HCT116 (cell line): ENCODE data around the gene PIGQ. TPM values are rescaled to one million over a fixed set of nuclear protein-coding genes. Genes with fewer than 3 reads are reported as not detected.

ENCODE experiments used
- ATAC-seq: fragments of 200-7000 bp; cut with Tn5 transposase; 2 replicates; pipeline ENCODE4 v1.9.1; 2020; ENCODE audit warnings: mild to moderate bottlenecking, moderate library complexity
- BruUV-seq: library from RNA; stranded (reverse); fragments of 400-500 nt; replicated peaks from 2 replicates; lab custom pipeline; 2021; lab: Mats Ljungman, UMichigan
- CTCF ChIA-PET: fragments of 300-600 bp; sonication (Branson Sonifier 250); formaldehyde crosslinking; loops from one replicate; lab custom pipeline; 2021; ENCODE audit warnings: antibody characterized with exemption; lab: Charles Lee
- POLR2A ChIA-PET: fragments of 300-600, 350-600 bp; sonication (Branson Sonifier 250); formaldehyde crosslinking; loops from one replicate; lab custom pipeline; 2021; ENCODE audit warnings: antibody characterized with exemption; lab: Charles Lee
- RAD21 ChIA-PET, 2 experiments: fragments of 300-600 bp; sonication (Branson Sonifier 250); formaldehyde crosslinking; loops; one replicate each; lab custom pipeline; 2023; ENCODE audit warnings: low total read pairs in 2 of 2; ENCODE audit not compliant: uncharacterized antibody in 2 of 2, unreplicated experiment in 2 of 2, low non-redundant PET in 1 of 2; lab: Charles Lee
- DNase-seq: peaks from one replicate; pipeline ENCODE4 v3.0.0-alpha.2; 2010; ENCODE audit warnings: low read depth, low spot score
- H2AFZ ChIP-seq: fragments of 200-600 bp; shearing (Covaris generic), sonication (generic); 2 replicates; pipeline ENCODE4 v1.6.1; 2017; ENCODE audit warnings: low read depth, mixed run types, mixed read lengths, antibody characterized with exemption, low read length; ENCODE audit not compliant: poor library complexity, severe bottlenecking
- H3K27ac ChIP-seq: 2 replicates; pipeline ENCODE4 v1.5.1; 2012; ENCODE audit warnings: low read depth, low read length
- H3K27me3 ChIP-seq: fragments of 200-600 bp; sonication (generic); 2 replicates; pipeline ENCODE4 v1.6.1; 2016; ENCODE audit warnings: mixed run types, low read length, mixed read lengths; ENCODE audit not compliant: insufficient read depth
- H3K36me3 ChIP-seq, 2 experiments: fragments of 200-500 bp in 1 of 2; fragments of 200-600 bp in 1 of 2; sonication (Bioruptor generic) in 1 of 2; sonication (generic) in 1 of 2; 2 replicates each; pipeline versions ENCODE4 v1.5.1 to v1.6.1; 2014 to 2016; ENCODE audit warnings: low read length in 2 of 2, inconsistent platforms in 1 of 2, mixed read lengths in 1 of 2, mixed run types in 1 of 2; ENCODE audit not compliant: insufficient read depth in 2 of 2, control insufficient read depth in 1 of 2
- H3K4me1 ChIP-seq, 2 experiments: fragments of 200-600 bp in 1 of 2; sonication (generic) in 1 of 2; 2 replicates each; pipeline versions ENCODE4 v1.5.1 to v1.6.1; 2012 to 2017; ENCODE audit warnings: low read length in 2 of 2, inconsistent platforms in 1 of 2, mild to moderate bottlenecking in 1 of 2, mixed read lengths in 1 of 2, mixed run types in 1 of 2, moderate library complexity in 1 of 2; ENCODE audit not compliant: insufficient read depth in 2 of 2, control insufficient read depth in 1 of 2
- H3K4me2 ChIP-seq: fragments of 200-600 bp; sonication (generic); 2 replicates; pipeline ENCODE4 v1.6.1; 2017; ENCODE audit warnings: mixed run types, low read length, mixed read lengths
- H3K4me3 ChIP-seq, 2 experiments: fragments of 200-600 bp in 1 of 2; sonication (generic) in 1 of 2; replicated peaks in 1 of 2; 2 replicates each; pipeline ENCODE4 v1.5.1; 2011 to 2016; ENCODE audit warnings: low read length in 2 of 2, control low read depth in 1 of 2, low read depth in 1 of 2, mild to moderate bottlenecking in 1 of 2, mixed read lengths in 1 of 2, mixed run types in 1 of 2
- H3K79me2 ChIP-seq: fragments of 200-600 bp; sonication (generic); 2 replicates; pipeline ENCODE4 v1.6.1; 2017; ENCODE audit warnings: mild to moderate bottlenecking, mixed run types, low read length, moderate library complexity, mixed read lengths; ENCODE audit not compliant: insufficient read depth
- H3K9ac ChIP-seq: fragments of 200-600 bp; sonication (generic); 2 replicates; pipeline ENCODE4 v1.6.1; 2016; ENCODE audit warnings: low read length, mixed read lengths
- H3K9me2 ChIP-seq: fragments of 200-600 bp; sonication (generic), shearing (Covaris generic); 2 replicates; pipeline ENCODE4 v1.6.1; 2017; ENCODE audit warnings: mixed run types, mild to moderate bottlenecking, moderate library complexity; ENCODE audit not compliant: insufficient read depth
- H3K9me3 ChIP-seq, 2 experiments: fragments of 200-500 bp in 1 of 2; fragments of 200-600 bp in 1 of 2; sonication (Bioruptor generic) in 1 of 2; sonication (generic) in 1 of 2; 2 replicates each; pipeline ENCODE4 v1.6.1; 2014 to 2017; ENCODE audit warnings: low read length in 2 of 2, mixed read lengths in 2 of 2, inconsistent platforms in 1 of 2, low read depth in 1 of 2, mild to moderate bottlenecking in 1 of 2, mixed run types in 1 of 2, moderate library complexity in 1 of 2; ENCODE audit not compliant: control insufficient read depth in 1 of 2, insufficient read depth in 1 of 2
- H4K20me1 ChIP-seq: fragments of 200-600 bp; sonication (generic), shearing (Covaris generic); 2 replicates; pipeline ENCODE4 v1.6.1; 2017; ENCODE audit warnings: mixed run types, mild to moderate bottlenecking, moderate library complexity; ENCODE audit not compliant: insufficient read depth
- CBX3 ChIP-seq: IDR thresholded peaks from 2 replicates; pipeline ENCODE4 v1.6.1; 2012; ENCODE audit warnings: low read depth
- EGR1 ChIP-seq: IDR thresholded peaks from 2 replicates; pipeline ENCODE4 v1.6.1; 2012; ENCODE audit warnings: low read depth
- EZH2 ChIP-seq: fragments of 200-600 bp; sonication (generic); IDR thresholded peaks from 2 replicates; pipeline ENCODE4 v1.6.1; 2017; ENCODE audit warnings: antibody characterized with exemption, mixed run types
- EZH2phosphoT487 ChIP-seq: fragments of 200-600 bp; IDR thresholded peaks from 2 replicates; pipeline ENCODE4 v1.6.1; 2018; ENCODE audit warnings: antibody characterized with exemption, borderline replicate concordance
- JUND ChIP-seq: IDR thresholded peaks from 2 replicates; pipeline ENCODE4 v1.6.1; 2012
- POLR2A ChIP-seq: IDR thresholded peaks from 2 replicates; pipeline ENCODE4 v1.7.0; 2011; ENCODE audit warnings: borderline replicate concordance; ENCODE audit not compliant: insufficient read depth, insufficient read length; ENCODE audit errors: extremely low read depth
- POLR2AphosphoS5 ChIP-seq: IDR thresholded peaks from 2 replicates; pipeline ENCODE4 v1.6.1; 2011; ENCODE audit warnings: mild to moderate bottlenecking, low read depth, low read length, moderate library complexity
- RAD21 ChIP-seq: IDR thresholded peaks from 2 replicates; pipeline ENCODE4 v1.6.1; 2012; ENCODE audit warnings: low read depth, mild to moderate bottlenecking
- SIN3A ChIP-seq: IDR thresholded peaks from 2 replicates; pipeline ENCODE4 v1.6.1; 2012; ENCODE audit warnings: low read depth
- SP1 ChIP-seq: IDR thresholded peaks from 2 replicates; pipeline ENCODE4 v1.6.1; 2012; ENCODE audit warnings: low read depth
- SRF ChIP-seq: IDR thresholded peaks from 2 replicates; pipeline ENCODE4 v1.6.1; 2012; ENCODE audit warnings: low read depth
- TCF7L2 ChIP-seq: IDR thresholded peaks from 2 replicates; pipeline ENCODE4 v1.7.0; 2011; ENCODE audit warnings: borderline replicate concordance, inconsistent platforms; ENCODE audit not compliant: insufficient read depth, insufficient read length; ENCODE audit errors: extremely low read depth
- YY1 ChIP-seq: IDR thresholded peaks from 2 replicates; pipeline ENCODE4 v1.6.1; 2011; ENCODE audit warnings: low read length, low read depth, moderate library complexity, mild to moderate bottlenecking; ENCODE audit not compliant: insufficient replicate concordance; ENCODE audit errors: extremely low read depth
- ZBTB33 ChIP-seq: IDR thresholded peaks from 2 replicates; pipeline ENCODE4 v1.6.1; 2011; ENCODE audit warnings: mild to moderate bottlenecking, low read length, moderate library complexity; ENCODE audit not compliant: insufficient replicate concordance; ENCODE audit errors: extremely low read depth
- ZFX ChIP-seq: fragments of 450-650 bp; IDR thresholded peaks from 2 replicates; pipeline ENCODE4 v1.6.1; 2017
- ZNF274 ChIP-seq: fragments of 200-500 bp; sonication (Bioruptor generic); IDR thresholded peaks from 2 replicates; pipeline ENCODE4 v1.6.1; 2014; ENCODE audit warnings: mild to moderate bottlenecking, low read depth, low read length, inconsistent platforms
- intact Hi-C: fragments of 100-400 bp; cut with micrococcal nuclease; formaldehyde crosslinking; loops from 2 replicates; pipeline ENCODE4 v1.10.0; 2022
- total RNA-seq: library from RNA; stranded (reverse); gene quantifications from one replicate; pipeline ENCODE4 v1.2.1, GENCODE V29; 2021; ENCODE audit not compliant: unreplicated experiment
- TF ChIP-seq, protein P1 (sequence below): IDR thresholded peaks from 2 replicates; pipeline ENCODE4 v1.6.1; 2012
- TF ChIP-seq, protein P2 (sequence below): IDR thresholded peaks from 2 replicates; pipeline ENCODE4 v1.6.1; 2012

PIGQ gene
- total RNA-seq, 1 experiment from 2014 or later = 21.0 TPM

DNA sequence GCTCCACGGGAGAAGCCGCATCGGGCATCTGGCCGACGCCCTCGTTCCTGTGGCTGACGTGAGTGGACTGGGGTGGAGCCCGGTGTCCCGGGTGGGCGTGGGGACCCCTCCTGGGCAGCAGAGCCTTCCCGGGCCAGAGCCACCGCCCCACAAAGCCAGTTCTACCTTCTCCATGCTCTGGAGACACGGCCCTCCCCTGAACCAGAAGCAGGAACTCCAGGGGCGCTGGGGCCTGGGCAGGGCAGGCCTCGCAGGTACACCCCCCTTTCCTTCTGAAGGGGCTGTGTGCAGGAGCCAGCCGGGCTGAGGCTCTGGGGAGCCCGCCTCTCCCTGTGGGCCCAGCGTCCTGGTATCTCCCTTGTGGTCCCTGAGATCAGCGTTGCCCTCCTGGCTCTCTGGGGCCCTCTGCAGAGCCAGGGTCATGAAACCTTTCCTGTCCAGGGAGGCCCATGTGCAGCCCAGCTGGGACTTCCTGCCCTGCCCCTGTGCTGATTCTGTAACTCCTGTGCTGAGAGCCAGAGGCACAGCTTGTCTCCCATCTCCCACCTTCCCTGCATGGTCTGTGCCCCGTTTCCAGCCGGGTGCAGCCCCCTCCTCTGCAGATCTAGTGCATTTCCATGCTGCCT is 6.5 kb downstream of the PIGQ start:
- no peaks in the 10 kb centered on the region for H3K4me1 ChIP-seq
- ChIA-PET POLR2A (no interaction called here), CTCF (interaction anchor here (0.8 to 1.2 kb wide), 2 partner anchors 9 to 46 kb away, joined by 3 read pairs; no protein-coding TSS in a partner anchor), RAD21 (no interaction called here)
- H4K20me1 ChIP-seq = no peaks in the 10 kb centered on the region
- H3K79me2 ChIP-seq = no peaks in the 10 kb centered on the region
- H3K36me3 ChIP-seq = no peaks in the 10 kb centered on the region
- H3K9me3 ChIP-seq = no peaks in the 10 kb centered on the region
- no peak overlapping the region for H3K4me3 ChIP-seq
- H3K4me2 ChIP-seq = no peak overlapping the region
- no peak overlapping the region for H2AFZ ChIP-seq
- no peak overlapping the region for H3K9ac ChIP-seq
- no peaks in the 10 kb centered on the region for H3K27me3 ChIP-seq
- DNase-seq (no peak), ATAC-seq (no peak)
- TF ChIP-seq EZH2 = no peak
- TF ChIP-seq, protein P1, sequence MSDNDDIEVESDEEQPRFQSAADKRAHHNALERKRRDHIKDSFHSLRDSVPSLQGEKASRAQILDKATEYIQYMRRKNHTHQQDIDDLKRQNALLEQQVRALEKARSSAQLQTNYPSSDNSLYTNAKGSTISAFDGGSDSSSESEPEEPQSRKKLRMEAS = no peak
- TF ChIP-seq TCF7L2 = no peak
- TF ChIP-seq EGR1 = no peak
- no peak for TF ChIP-seq SRF
- TF ChIP-seq, protein P2, sequence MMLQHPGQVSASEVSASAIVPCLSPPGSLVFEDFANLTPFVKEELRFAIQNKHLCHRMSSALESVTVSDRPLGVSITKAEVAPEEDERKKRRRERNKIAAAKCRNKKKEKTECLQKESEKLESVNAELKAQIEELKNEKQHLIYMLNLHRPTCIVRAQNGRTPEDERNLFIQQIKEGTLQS = no peak
- TF ChIP-seq POLR2AphosphoS5 = no peak
- TF ChIP-seq YY1 = no peak
- TF ChIP-seq JUND = no peak
- TF ChIP-seq RAD21 = no peak
- TF ChIP-seq SP1 = no peak
- no peak for TF ChIP-seq ZBTB33
- no peak for TF ChIP-seq EZH2phosphoT487
- TF ChIP-seq SIN3A = no peak
- TF ChIP-seq ZFX = no peak
- no peak for TF ChIP-seq POLR2A
- no peak for TF ChIP-seq ZNF274
- no peak for TF ChIP-seq CBX3
- no peak overlapping the region for H3K27ac ChIP-seq
- intact Hi-C loops = no loop called here
- no peaks in the 10 kb centered on the region for H3K9me2 ChIP-seq
- no TSS peak for BruUV-seq
